Measurements from ENCODE around the gene JPH3. TPM values are rescaled to one million over a fixed set of nuclear protein-coding genes. Genes with fewer than 3 reads are reported as not detected.

Gene JPH3
- total RNA-seq, 4 donors from 2014 or later = 0.72 to 4.4 (median 1.1) TPM

GRCh38 chr16:87611456-87611855 lies 9.1 kb downstream of the JPH3 start:
- no peak overlapping the region for H3K4me3 ChIP-seq
- H3K4me1 ChIP-seq = no peaks in the 10 kb centered on the region
- H3K36me3 ChIP-seq = no peaks in the 10 kb centered on the region
- H3K9me3 ChIP-seq = no peaks in the 10 kb centered on the region
- H3K27ac ChIP-seq = no peak overlapping the region
- peaks cover 49% of the 10 kb centered on the region for H3K27me3 ChIP-seq
- TF ChIP-seq POLR2A (IDR thresholded peaks at IDR 0.05) (no peak), POLR2AphosphoS5 (IDR thresholded peaks at IDR 0.05) (no peak), EP300 (IDR thresholded peaks at IDR 0.05) (no peak)
- TF ChIP-seq, protein P1, sequence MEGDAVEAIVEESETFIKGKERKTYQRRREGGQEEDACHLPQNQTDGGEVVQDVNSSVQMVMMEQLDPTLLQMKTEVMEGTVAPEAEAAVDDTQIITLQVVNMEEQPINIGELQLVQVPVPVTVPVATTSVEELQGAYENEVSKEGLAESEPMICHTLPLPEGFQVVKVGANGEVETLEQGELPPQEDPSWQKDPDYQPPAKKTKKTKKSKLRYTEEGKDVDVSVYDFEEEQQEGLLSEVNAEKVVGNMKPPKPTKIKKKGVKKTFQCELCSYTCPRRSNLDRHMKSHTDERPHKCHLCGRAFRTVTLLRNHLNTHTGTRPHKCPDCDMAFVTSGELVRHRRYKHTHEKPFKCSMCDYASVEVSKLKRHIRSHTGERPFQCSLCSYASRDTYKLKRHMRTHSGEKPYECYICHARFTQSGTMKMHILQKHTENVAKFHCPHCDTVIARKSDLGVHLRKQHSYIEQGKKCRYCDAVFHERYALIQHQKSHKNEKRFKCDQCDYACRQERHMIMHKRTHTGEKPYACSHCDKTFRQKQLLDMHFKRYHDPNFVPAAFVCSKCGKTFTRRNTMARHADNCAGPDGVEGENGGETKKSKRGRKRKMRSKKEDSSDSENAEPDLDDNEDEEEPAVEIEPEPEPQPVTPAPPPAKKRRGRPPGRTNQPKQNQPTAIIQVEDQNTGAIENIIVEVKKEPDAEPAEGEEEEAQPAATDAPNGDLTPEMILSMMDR (IDR thresholded peaks at IDR 0.05) = no peak
- 20 to 82% methylated on average over 1 to 3 of the region's 6 CpGs for WGBS, 2 donors (ENCODE audit: low coverage in 1 of 2)
- ATAC-seq = no peak

GRCh38 chr16:87613961-87614360 lies 11.7 kb downstream of the JPH3 start:
- H3K4me1 ChIP-seq = no peaks in the 10 kb centered on the region
- TF ChIP-seq, protein P1 (IDR thresholded peaks at IDR 0.05) = no peak
- TF ChIP-seq POLR2AphosphoS5 (IDR thresholded peaks at IDR 0.05) = no peak
- TF ChIP-seq POLR2A (IDR thresholded peaks at IDR 0.05) = no peak
- no peak for ATAC-seq
- peaks cover 54% of the 10 kb centered on the region for H3K27me3 ChIP-seq
- 80% methylated on average over 1 of the region's 10 CpGs; no CpG with 5 or more reads in 1 of the 2 donors for WGBS, 2 donors (ENCODE audit: low coverage in 1 of 2)
- H3K9me3 ChIP-seq = no peaks in the 10 kb centered on the region
- H3K36me3 ChIP-seq = no peaks in the 10 kb centered on the region
- no peak overlapping the region for H3K4me3 ChIP-seq
- no peak overlapping the region for H3K27ac ChIP-seq

DNA sequence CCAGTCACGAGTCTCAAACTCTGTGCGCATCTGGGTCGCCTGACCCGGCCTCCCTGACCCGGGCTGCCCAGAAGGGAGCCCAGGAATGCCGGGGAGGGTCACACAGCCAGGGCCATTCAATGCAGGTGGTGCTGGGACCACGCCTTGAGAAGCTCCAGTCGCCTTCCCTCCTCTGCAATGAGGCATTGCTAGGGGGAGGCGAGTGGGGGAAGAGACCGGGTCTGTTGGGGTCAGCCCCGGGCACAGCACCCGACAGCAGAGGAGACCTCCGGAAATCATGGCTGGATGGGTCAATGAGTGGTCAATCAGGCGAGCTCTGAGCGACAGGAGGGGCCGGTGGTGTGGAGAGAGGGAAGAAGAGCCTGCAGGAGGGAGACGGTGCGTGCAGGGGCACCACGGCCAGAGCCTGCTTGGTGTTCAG lies 13.3 kb downstream of the JPH3 start:
- no peak overlapping the region for H3K27ac ChIP-seq
- no peak overlapping the region for H3K4me3 ChIP-seq
- no peak for ATAC-seq
- no peaks in the 10 kb centered on the region for H3K36me3 ChIP-seq
- no peaks in the 10 kb centered on the region for H3K9me3 ChIP-seq
- no peak for TF ChIP-seq EP300 (IDR thresholded peaks at IDR 0.05)
- TF ChIP-seq, protein P1 (IDR thresholded peaks at IDR 0.05) = no peak
- TF ChIP-seq POLR2A (IDR thresholded peaks at IDR 0.05) = no peak
- TF ChIP-seq POLR2AphosphoS5 (IDR thresholded peaks at IDR 0.05) = no peak
- H3K27me3 ChIP-seq = peaks cover 62% of the 10 kb centered on the region
- H3K4me1 ChIP-seq = no peaks in the 10 kb centered on the region
- WGBS, 2 donors (ENCODE audit: low coverage in 1 of 2) = 46% methylated on average over 6 of the region's 19 CpGs; no CpG with 5 or more reads in 1 of the 2 donors

GRCh38 chr16:87616556-87616955 lies 14.2 kb downstream of the JPH3 start:
- Histone ChIP-seq H3K9me3 (no peaks in the 10 kb centered on the region), H3K4me1 (no peaks in the 10 kb centered on the region), H3K27me3 (peaks cover 64% of the 10 kb centered on the region), H3K27ac (no peak overlapping the region), H3K36me3 (no peaks in the 10 kb centered on the region), H3K4me3 (no peak overlapping the region)
- TF ChIP-seq EP300 (IDR thresholded peaks at IDR 0.05) (no peak), POLR2A (IDR thresholded peaks at IDR 0.05) (no peak), POLR2AphosphoS5 (IDR thresholded peaks at IDR 0.05) (no peak)
- TF ChIP-seq, protein P1 (IDR thresholded peaks at IDR 0.05) = no peak
- 71 to 78% methylated on average over 4 to 15 of the region's 17 CpGs for WGBS, 2 donors (ENCODE audit: low coverage in 1 of 2)
- ATAC-seq = no peak

DNA sequence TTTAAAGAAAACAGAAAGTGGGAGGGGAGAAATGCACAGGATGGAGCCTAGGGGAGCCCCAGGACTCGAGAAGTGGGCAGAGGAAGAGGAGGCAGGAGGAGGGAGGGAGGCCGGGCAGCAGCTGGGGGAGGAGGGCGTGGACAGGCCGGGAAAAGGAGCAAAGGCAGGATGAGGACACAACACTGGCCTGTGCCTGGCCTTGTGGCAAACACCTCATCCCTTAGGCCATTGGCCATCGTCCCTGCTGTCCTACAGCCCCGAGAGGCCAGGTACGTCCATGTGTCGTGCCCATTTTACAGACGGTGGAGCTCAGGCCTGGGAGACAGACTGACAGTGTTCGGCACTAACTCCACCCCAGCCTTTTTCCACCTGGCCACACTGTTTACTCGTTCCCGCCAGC lies 15.9 kb downstream of the JPH3 start:
- TF ChIP-seq POLR2A (IDR thresholded peaks at IDR 0.05) (no peak), EP300 (IDR thresholded peaks at IDR 0.05) (no peak), POLR2AphosphoS5 (IDR thresholded peaks at IDR 0.05) (no peak)
- TF ChIP-seq, protein P1 (IDR thresholded peaks at IDR 0.05) = no peak
- no peaks in the 10 kb centered on the region for H3K9me3 ChIP-seq
- no peak for ATAC-seq
- whole genome bisulfite sequencing, 2 donors (ENCODE audit: low coverage in 1 of 2) = 68 to 86% methylated on average over 11 to 12 of the region's 12 CpGs
- no peak overlapping the region for H3K4me3 ChIP-seq
- peaks cover 56% of the 10 kb centered on the region for H3K27me3 ChIP-seq
- H3K27ac ChIP-seq = no peak overlapping the region
- H3K36me3 ChIP-seq = no peaks in the 10 kb centered on the region
- no peaks in the 10 kb centered on the region for H3K4me1 ChIP-seq

All from gastroesophageal sphincter (tissue), 4 donors.